ENCODE data around the gene ADAMTS14.

The ADAMTS14 gene

DNA sequence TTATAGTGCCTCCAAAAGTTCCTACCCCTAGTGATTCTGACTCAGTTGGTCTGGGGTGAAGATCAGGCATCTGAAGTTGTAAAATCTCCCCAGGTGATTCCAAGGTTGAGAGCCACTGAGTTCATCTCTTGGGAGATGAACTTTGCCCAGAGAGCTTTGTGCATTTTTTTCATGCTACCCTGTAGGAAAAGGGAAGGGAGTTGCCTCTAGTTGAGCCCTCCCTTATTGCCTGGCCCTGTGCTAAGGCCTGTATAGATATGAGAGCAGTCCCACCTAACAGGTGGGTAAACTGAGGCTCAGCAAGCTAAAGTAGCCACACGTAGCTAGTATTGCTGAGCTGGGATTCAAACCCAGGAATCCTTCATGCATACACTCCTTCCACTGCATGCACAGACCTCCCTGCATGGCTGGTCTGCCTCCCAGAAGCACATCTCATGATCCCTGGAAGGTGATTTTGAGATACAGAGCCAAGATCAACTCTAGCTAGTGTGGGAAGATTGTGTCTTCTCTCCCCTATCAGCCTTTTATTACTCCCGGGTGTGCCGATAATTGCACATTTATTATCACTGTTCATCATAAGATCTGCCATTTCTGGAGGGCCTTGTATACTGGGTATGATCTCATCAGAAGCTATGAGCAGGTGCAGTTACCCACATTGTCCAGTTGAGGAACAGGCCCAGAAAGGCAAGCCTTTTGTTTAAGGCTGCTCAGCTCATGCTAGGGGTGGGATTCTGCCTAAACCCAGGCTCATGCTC, 65.9 kb downstream of the ADAMTS14 start:
- DNase-seq: no peak

DNA sequence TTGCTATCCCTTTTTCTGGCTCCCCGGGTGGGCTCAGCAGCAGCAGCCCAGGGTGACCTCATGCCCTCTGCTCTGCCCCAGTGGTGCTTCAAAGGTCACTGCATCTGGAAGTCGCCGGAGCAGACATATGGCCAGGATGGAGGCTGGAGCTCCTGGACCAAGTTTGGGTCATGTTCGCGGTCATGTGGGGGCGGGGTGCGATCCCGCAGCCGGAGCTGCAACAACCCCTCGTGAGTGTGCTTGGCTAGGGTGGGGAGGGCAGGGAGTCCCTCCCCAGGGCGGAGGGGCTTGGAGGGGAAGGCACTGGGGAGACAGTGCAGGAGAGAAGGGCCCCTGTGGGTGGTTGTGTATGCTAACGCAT, 66.4 kb downstream of the ADAMTS14 start:
- no peak for DNase-seq

DNA sequence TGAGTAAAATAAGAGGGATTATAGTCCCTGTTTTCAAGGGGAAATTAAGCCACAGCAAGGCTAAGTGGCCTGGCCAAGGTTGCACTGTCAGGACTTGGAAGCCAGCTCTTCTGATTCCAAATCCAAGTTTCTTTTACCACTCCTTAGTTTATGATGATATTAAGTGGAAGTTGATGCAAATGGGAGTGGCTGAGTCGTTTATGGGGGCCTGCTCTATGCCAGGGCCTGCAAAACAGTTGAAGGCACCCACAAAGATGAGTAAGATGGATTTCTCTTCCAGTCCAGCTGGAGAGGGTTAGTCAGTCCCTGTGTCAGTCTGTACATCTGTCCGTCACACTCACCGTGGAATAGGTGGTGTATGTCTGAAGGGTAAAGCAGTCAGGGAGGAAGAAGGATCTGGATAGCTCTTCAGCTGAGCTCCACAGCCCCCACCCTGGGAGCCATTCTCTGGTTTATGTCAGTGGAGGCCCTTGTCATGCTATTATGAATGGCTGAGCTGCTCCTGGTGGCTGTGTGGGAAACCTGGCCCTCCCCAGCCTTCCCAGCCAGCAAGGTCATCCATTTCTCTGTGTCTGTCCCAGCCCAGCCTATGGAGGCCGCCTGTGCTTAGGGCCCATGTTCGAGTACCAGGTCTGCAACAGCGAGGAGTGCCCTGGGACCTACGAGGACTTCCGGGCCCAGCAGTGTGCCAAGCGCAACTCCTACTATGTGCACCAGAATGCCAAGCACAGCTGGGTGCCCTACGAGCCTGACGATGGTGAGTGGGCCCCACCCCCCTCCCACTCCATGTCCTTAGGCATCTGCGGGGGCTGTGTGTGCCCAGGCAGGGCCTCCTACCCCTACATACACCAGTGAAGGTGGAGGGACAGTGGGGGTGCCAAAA, 68.3 kb downstream of the ADAMTS14 start:
- DNase-seq: no peak

DNA sequence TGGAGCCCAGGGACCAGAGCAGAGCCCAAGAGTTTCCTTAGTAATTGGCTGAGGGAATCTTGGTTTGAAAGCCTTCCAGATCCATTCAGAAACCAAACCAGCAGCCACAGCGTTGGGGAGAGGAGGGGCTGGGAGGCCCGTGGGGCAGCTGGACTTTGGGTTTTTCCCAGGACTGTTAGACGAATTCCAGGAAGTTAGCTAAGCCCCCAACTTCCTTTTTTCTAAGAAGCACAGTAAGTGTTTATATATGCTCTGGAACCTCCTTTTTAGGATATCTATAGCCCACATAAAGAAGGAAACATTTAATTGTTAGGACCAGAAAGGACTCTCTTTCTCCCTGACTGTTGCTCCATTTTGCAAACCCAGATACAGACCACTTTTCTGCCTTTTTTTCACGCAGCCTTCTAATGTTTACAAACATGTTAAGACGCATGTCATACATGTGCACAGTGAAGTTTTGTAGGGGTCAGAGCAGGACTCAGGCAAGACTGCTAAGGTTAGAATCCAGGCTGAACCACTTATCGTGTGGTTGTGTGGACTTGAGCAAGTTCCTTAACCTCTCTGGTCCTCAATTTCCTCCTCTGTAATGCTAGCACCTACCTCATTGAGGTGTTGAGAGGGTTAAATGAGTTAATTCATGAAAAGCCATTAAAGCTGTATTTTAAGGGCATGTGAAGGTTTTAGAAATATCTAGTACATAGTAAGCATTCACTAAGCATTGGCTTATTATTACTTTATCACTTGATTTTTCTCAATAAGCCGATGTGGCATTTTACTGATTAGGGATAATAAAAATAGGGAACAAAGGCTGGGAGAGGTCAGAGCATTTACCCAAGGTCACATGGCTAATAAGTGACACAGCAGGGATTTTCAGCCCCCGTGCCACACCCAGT, 70.5 kb downstream of the ADAMTS14 start:
- no peak for DNase-seq

DNA sequence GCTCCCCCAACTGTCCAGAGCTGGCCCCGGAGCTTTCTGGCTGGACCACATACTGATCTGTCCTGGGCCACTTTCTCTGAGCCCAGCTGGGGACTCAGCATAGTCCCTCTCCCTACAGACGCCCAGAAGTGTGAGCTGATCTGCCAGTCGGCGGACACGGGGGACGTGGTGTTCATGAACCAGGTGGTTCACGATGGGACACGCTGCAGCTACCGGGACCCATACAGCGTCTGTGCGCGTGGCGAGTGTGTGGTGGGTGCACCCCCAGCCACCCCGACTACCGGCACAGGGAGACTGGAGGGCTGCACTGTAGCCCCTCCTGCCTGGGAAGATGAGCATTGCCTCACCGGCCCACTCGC, 71.1 kb downstream of the ADAMTS14 start:
- no peak for DNase-seq

DNA sequence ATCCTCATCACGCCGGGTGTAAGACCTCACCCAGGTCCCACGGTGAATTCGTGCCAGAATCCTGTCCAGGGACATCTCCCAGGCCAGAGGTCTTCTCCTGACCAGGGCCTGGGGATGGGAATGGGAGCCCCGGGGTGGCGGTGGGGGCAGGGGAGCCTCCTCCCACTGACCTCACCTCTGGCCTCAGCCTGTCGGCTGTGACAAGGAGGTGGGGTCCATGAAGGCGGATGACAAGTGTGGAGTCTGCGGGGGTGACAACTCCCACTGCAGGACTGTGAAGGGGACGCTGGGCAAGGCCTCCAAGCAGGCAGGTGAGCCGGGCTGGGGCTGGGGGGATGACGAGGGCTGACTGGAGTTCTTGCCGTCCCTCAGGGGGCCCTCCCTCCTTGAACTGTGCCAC, 71.6 kb downstream of the ADAMTS14 start:
- DNase-seq: no peak

DNA sequence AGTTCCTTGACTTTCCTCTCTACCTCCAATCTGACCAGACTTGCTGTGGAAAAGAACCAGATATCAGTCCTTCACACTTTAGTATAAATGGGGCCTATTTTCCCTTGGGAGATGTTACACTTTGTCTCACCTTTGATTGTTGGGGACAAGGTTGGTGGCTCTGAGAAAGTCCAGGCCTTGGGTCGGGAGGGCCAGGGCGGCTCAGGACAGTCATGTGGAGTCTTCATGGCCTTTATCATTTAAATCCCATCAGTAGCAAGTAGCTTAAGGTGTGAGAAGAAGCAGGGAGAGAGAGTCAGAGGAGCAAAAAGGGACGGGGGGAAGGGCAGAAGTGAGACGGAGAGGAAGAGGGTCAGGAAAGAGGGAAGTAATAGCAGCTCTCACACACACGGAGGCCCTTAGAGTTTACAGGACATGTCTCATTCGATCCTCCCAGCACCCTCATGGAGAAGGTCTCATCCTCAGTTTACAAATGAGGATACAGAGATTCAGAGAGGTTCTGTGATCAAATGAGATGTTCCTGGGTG, 72.4 kb downstream of the ADAMTS14 start:
- no peak for DNase-seq

DNA sequence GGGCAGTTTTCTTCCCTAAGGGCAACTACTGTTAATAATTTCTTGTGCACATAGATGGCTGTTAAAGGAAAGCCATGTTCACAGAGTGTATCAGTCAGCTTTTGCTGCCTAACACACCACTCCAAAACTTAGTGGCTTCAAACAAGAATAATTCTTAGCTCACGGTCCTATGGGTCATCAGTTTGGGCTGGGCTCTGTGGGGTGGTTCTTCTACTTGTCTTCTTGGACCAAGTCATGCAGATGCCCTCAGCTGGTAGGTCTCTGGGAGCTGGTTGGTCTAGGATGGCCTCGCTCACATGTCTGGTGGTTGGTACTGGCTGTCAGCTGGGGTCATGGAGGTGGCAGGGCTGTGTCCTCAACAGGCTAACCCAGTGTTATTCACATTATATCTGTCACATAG, 73.2 kb downstream of the ADAMTS14 start:
- DNase-seq: no peak

DNA sequence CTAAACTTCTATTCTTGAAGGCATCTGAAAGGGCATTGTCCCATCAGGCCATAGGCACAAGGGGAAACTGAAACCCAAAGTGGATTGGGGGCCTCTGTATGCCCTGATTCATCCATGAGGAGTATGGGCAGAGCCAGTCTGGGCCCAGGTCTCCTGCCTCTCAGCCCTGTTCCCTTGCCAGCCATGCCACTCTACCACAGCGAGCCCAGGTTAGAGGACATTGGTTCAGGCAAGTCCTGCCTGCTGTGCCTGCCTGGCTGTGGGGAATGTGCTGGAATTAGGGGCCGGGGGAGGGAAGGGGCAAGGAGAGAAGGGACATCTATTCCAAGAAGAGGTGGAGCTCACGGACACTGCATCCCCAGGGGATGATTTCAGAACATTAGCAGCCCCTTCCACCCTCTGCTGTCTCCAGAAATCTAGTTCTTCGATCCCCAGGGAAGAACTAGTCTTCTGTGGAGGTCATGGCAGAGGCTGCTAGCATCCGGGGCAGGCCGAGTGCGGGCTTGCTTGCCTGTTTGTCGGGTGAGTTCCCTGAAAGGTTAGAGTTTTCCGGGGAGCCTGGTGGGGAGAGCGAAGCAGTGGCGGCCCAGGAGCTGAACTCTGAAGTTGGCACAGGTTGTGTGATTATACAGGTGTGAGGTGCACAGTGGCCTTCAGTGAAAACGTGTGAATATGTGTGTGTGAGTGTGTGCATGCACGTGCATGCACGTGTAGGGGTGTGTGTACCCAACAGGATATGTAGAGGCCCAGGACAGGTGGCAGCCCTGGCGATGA, 75.1 kb downstream of the ADAMTS14 start:
- no peak for DNase-seq

DNA sequence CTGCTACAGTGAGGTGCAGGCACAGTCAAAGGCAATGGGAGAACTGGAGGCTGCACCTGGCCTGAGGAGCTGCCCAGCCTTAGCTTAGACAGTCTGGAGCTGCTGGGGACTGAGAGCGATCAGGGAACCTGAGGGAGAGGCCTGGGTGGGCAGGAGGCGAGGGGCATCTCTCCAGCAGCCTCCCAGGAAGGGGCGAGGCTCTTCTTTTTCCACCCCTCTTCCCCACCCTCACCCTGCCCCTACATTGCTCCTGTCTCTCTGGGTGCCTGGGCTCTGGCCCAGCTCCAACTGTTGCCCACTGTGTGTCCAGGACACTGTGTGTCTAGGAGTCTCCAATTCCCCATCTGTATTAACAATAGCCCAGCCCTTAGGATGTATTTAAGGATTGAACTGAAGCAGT, 76.0 kb downstream of the ADAMTS14 start:
- DNase-seq: no peak

DNA sequence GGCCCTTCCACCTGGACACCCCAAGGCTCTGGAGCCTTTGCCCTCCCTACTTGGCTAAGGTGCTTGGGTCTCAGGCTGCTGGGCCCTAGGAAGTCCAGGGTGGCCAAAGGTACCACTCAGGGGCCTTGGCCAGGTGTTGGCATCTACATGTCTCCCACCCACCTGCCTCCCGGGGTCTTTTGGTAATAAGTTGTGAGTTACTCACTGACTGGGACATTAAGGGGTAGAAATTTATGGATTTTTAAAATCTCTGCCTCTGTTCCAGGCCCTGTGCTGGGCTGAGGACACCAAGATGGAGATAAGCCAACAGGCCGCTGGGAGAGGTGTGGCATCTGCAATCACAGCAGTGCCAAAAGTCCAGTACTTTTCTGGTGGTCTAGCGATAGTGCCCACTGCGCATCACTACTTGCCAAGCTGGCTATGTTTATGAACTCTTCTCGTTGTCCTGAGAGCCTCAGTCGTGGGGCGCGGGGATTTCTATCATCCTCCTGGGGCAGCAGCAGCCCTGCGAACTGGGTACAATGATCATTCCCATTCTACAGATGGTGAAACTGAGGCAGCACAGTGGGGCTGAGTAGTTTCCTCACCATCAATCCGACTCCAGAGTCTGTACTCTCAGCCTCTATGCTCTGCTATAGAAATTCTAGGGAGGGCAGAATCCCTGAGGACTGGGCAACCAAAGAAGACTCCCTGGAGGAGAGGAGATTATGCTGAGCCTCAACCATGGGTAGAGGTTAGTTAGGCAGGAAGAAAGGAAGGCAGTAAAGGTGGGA, 76.7 kb downstream of the ADAMTS14 start:
- no peak for DNase-seq

DNA sequence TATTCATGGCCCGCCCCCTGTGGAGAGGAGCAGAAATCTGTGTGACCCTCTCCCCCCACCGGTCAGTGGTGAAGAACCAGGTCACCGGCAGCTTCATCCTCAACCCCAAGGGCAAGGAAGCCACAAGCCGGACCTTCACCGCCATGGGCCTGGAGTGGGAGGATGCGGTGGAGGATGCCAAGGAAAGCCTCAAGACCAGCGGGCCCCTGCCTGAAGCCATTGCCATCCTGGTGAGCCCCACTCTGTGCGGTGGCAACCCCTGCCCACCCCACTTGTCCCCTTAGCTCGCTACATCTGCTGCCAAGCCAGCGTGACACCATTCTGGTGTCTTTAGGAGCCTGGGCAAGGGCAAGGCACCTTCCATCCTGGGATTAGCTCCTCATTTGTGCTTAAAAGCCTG, 77.5 kb downstream of the ADAMTS14 start:
- DNase-seq: no peak

DNA sequence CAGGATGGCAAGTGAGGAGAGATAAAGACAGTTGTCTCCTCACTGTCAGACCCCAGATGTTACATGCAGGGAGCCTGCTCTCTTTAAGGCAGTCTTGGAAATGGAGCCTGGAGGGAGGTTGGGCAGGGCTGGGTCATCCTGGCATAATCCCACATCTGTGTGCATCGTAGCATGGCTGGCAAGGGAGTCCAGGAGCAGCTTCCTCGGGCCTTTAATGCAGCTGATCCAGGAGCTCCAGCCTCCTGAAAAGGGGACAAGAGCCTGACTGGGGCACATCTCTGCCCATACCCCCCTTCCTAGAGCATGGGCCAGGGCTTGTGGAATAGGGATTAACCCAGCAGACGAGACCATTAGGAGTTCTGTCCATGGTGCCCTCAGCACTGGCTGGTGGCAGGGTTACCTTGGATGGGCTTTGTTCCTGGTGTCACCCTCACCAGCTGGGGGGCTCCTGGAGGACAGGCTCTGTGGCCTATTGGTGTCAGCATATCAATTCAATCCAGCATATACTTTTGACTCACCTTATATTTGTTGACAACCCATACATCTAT, 77.9 kb downstream of the ADAMTS14 start:
- no peak for DNase-seq

DNA sequence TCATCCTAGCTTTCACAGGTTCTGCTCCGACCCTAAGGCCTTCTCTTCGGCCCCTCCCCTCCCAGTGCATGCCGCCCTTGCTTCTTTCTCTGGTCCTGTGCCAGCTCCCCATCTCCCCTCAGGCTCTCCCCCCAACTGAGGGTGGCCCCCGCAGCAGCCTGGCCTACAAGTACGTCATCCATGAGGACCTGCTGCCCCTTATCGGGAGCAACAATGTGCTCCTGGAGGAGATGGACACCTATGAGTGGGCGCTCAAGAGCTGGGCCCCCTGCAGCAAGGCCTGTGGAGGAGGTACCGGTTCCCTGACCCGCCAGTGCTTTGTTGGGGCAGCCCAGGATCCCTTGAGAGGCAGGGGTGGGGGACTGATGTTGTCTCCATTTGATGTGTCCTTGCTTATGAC, 79.0 kb downstream of the ADAMTS14 start:
- no peak for DNase-seq

DNA sequence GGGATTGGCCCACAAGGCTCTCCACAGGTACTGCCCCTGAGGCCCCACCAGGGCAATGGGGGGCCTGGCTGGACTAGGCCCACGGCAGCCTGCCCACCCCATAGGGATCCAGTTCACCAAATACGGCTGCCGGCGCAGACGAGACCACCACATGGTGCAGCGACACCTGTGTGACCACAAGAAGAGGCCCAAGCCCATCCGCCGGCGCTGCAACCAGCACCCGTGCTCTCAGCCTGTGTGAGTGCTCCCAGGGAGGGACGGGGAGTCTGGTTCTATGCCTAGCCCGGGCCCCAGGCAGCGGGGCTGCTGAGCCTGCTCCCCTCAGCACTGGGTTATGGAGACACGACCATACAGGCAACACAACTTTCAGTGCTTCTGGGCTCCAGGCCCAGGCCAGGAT, 79.7 kb downstream of the ADAMTS14 start:
- DNase-seq: no peak

DNA sequence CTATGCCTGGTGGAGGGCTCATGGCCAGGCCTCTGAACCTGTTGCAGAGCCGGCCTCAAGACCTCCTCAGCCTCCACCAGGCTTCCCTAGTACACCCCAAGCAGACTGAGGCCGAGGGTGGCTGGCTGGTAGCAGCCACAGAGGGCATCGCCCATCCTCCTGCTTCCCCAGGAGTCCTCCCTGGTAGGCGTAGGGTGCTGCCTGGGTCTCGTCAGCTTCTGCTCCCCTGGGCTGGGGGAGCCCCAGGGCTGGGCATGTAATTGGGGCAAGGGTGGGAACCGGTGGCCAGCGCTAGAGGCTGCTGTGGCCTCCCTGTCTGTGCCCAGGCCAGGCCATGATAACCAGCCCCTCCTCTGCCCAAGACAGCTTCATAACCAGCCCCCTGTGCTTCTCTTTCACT, 80.3 kb downstream of the ADAMTS14 start:
- DNase-seq: no peak

DNA sequence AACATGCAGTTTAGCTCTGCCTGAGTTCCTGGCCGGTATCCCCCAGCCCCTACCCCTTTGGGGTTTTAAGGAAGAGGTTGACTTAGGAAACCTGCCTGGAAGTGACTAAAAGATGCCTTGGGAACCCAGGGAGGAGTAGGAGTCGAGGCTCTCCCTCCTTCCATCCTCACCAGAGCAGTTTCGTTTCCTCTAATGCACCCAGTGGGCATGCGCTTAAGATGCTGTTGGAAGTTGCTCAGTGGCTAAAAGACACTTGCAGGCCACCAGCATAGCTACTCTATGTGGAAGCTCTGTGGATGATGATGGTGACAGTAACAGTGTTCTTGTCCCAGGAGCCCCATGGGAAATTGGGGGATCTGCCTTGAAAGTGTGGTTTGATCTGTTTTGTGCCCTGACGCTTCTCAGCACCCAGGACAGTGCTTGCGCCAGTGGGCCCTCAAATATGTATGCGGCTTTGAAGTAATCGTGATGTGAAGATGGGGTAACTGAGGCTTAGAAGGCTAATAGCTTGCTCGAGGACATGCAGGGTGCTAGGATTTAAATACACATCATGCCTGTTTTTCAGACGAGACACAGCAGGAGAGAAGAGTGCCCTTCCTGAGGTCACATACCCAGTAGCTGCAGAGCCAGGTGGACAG, 80.8 kb downstream of the ADAMTS14 start:
- DNase-seq: no peak

DNA sequence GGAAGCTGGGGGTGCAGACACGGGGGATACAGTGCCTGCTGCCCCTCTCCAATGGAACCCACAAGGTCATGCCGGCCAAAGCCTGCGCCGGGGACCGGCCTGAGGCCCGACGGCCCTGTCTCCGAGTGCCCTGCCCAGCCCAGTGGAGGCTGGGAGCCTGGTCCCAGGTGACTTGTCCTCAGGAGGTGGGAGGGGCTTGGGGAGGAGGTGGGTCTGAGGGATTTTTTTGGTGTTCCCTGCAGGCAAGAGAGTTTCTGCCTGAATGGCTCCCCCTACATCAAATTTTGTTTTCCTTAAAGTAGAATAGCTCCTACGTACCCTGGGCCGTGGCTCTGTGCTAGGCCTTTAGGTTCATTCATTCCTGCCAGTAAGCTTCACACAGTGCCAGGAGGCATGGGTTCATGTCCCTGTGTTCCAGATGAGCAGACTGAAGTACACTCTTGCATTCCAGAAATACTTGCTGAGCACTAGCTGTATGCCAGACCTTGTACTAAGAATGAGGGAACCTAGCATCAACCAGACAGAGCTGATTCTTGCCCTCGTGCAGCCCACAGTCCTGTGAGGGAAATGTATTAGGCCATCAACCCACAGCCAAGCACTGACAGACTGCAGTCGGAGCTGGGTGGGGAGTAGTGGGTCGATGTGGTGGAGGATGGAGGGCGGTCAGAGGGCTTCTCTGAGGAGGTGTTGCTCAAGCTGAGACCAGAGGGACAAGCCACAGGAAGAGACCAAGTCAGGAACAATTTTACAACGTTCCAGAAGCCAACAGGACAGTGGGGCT, 81.7 kb downstream of the ADAMTS14 start:
- DNase-seq: no peak

DNA sequence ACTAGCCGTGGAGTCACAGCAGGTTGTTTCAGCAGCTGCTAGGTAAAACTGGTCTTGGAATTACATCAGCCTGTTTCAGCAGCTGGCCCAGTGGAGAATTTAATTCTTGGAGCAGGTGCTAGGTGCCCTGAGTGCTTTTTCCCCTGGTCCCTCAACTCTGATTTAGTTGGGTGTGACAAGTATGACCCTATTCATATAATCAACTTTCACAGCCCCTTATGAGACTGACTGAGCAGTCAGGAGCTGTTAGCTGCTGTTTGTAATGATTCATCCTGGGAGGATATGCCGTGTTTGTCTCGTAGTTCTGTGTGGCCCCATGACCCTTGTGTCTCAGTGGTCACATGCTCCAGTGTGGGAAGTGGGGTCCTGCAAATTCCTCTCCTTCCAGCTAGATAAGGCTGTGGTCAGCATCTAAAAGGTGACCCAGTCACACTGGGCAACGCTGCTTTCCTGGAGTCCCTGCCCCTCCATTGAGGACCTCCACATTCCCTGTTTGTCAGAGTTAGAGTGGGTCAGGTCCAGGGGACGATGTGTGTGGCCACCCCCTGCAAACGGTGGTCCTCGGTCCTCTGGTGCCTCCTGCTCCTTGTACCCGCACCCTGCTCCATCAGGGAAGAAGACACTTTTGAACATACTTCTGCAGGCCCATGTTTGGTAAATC, 84.5 kb downstream of the ADAMTS14 start:
- DNase-seq: no peak

Data from NCI-H526 treated with DMSO at 0.1 percent for 48 hours (cell line).